HG03442 (cell line): ENCODE measurements around the gene ASIC3.

Experiments used
- ATAC-seq: cut with Tn5 transposase; IDR thresholded peaks from one replicate; pipeline ENCODE4 v1.9.1; 2021; ENCODE audit warnings: mild to moderate bottlenecking, moderate library complexity; ENCODE audit not compliant: unreplicated experiment

ASIC3 gene

GRCh38 chr7:151100921-151101320, 52.6 kb downstream of the ASIC3 start:
- no peak for ATAC-seq

GRCh38 chr7:151101621-151102396, 53.5 kb downstream of the ASIC3 start:
- ATAC-seq: no peak
